ENCODE measurements around the gene SELENOP.
"Not testable (repeated sequence)": the region's sequence is repeated elsewhere in the genome, so short reads cannot be mapped to it uniquely, and the experiment has no call there.

Gene SELENOP

DNA sequence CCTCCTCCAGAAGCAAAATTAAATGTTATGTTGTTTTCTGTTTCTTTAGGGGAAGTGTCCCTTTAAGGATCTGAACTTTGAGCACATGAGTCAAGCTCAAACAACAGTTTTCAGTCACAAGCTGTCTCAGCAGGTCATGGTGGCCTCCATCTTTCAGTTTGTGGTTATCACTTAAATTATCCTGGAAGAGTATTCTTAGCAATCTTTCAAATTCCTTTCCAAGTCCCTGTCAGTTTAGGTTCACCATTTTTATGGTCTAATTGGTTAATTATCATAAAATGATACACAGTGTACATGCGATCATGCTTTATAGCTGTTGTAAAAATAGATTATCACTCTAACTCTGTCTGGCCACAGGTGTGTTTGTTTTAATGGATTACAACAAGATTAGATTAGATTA is 43.1 kb upstream of the SELENOP start:
- Histone ChIP-seq H3K36me3 (replicated peaks) (no peaks in the 10 kb centered on the region), H3K27me3 (replicated peaks) (no peaks in the 10 kb centered on the region), H3K4me3 (ENCODE audit: low read depth, low read length) (no peak overlapping the region), H3K27ac (no peak overlapping the region)
- in situ Hi-C loops (cut with HindIII; ENCODE audit: low pct_ligation_motif_present, low sequenced_read_pairs): no loop called here
- no peak for TF ChIP-seq CTCF (IDR thresholded peaks at IDR 0.05; ENCODE audit: low read depth, low read length, missing control alignments)
- no peak for DNase-seq

DNA sequence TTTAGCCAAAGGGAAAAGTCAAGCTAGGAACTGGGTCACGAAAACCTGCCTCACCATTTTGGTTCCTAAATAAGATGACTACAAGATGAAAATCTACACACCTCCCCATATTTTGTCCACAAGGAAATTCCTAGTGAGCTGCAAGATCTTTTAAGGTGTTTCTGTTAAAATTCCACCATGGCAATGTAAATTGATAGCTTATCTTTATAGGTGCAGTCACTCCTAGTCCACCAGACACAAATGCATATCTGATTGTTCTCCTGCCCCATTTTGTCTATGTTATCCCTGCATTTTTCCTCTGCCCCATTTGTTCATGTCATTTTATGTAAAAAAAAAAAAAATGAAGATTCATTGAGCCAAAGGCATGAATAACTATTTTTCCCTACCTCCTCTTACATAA is 41.1 kb upstream of the SELENOP start:
- Histone ChIP-seq H3K27me3 (replicated peaks) (no peaks in the 10 kb centered on the region), H3K36me3 (replicated peaks) (no peaks in the 10 kb centered on the region), H3K27ac (no peak overlapping the region), H3K4me3 (ENCODE audit: low read depth, low read length) (no peak overlapping the region)
- no peak for DNase-seq
- in situ Hi-C loops (cut with HindIII; ENCODE audit: low pct_ligation_motif_present, low sequenced_read_pairs): no loop called here
- no peak for TF ChIP-seq CTCF (IDR thresholded peaks at IDR 0.05; ENCODE audit: low read depth, low read length, missing control alignments)

- no peaks in the 10 kb centered on the region for H3K36me3 ChIP-seq (replicated peaks)
- DNase-seq: no peak
- in situ Hi-C loops (cut with HindIII; ENCODE audit: low pct_ligation_motif_present, low sequenced_read_pairs): no loop called here
- H3K27me3 ChIP-seq (replicated peaks): no peaks in the 10 kb centered on the region
- no peak overlapping the region for H3K4me3 ChIP-seq (ENCODE audit: low read depth, low read length)
- no peak for TF ChIP-seq CTCF (IDR thresholded peaks at IDR 0.05; ENCODE audit: low read depth, low read length, missing control alignments)
- H3K27ac ChIP-seq: no peak overlapping the region
Observed at GRCh38 chr5:42851481-42851880, 39.8 kb upstream of the SELENOP start.

DNA sequence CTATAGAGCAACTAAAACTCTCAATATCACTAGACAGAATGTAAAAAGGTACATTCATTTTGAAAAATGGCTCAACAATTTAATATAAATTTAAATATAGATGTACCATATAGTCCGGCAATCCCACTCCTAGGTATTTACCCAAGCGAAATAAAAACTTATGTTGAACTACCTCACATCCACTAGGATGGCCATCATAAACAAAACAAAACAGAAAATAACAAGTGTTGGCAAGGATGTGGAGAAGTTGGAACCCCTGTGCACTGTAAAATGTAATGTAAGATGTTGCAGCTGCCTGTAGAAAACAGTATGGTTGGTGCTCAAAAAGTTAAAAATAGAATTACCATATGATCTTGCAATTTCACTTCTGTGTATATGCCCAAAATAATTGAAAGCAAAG is 36.9 kb upstream of the SELENOP start:
- Histone ChIP-seq H3K27ac (no peak overlapping the region), H3K36me3 (replicated peaks) (no peaks in the 10 kb centered on the region), H3K27me3 (replicated peaks) (no peaks in the 10 kb centered on the region), H3K4me3 (ENCODE audit: low read depth, low read length) (no peak overlapping the region)
- in situ Hi-C loops (cut with HindIII; ENCODE audit: low pct_ligation_motif_present, low sequenced_read_pairs): no loop called here
- TF ChIP-seq CTCF (IDR thresholded peaks at IDR 0.05; ENCODE audit: low read depth, low read length, missing control alignments): no peak
- no peak for DNase-seq

DNA sequence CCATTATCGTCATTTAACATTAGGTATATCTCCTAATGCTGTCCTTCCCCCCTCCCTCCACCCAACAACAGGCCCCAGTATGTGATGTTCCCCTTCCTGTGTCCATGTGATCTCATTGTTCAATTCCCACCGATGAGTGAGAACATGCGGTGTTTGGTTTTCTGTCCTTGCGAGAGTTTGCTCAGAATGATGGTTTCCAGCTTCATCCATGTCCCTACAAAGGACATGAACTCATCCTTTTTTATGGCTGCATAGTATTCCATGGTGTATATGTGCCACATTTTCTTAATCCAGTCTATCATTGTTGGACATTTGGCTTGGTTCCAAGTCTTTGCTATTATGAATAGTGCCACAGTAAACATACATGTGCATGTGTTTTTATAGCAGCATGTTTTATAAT is 32.7 kb upstream of the SELENOP start:
- H3K27me3 ChIP-seq (replicated peaks); in situ Hi-C loops (cut with HindIII; ENCODE audit: low pct_ligation_motif_present, low sequenced_read_pairs); H3K36me3 ChIP-seq (replicated peaks); H3K4me3 ChIP-seq (ENCODE audit: low read depth, low read length); DNase-seq; H3K27ac ChIP-seq: not testable (repeated sequence)

- no peak for DNase-seq
- Histone ChIP-seq H3K27me3 (replicated peaks) (no peaks in the 10 kb centered on the region), H3K36me3 (replicated peaks) (no peaks in the 10 kb centered on the region), H3K27ac (no peak overlapping the region), H3K4me3 (ENCODE audit: low read depth, low read length) (no peak overlapping the region)
- in situ Hi-C loops (cut with HindIII; ENCODE audit: low pct_ligation_motif_present, low sequenced_read_pairs): no loop called here
- TF ChIP-seq CTCF (IDR thresholded peaks at IDR 0.05; ENCODE audit: low read depth, low read length, missing control alignments): no peak
Observed at GRCh38 chr5:42843675-42844292, 32.1 kb upstream of the SELENOP start.
